Measurements from ENCODE around the gene RACGAP1.

Gene RACGAP1

GRCh38 chr12:49968471-49968870 lies 56.8 kb downstream of the RACGAP1 start:
- no peak for ATAC-seq

GRCh38 chr12:49967777-49968250 lies 57.5 kb downstream of the RACGAP1 start:
- ATAC-seq, result no peak

More at GRCh38 chr12:49968471-49968870, 56.8 kb downstream of the RACGAP1 start:
- no peak for DNase-seq

GRCh38 chr12:49967042-49967776 lies 58.1 kb downstream of the RACGAP1 start:
- ATAC-seq, result peak; percentile 82
- DNase-seq, result peak; percentile 97

More at GRCh38 chr12:49967777-49968250, 57.5 kb downstream of the RACGAP1 start:
- no peak for DNase-seq

- ATAC-seq (no peak), DNase-seq (no peak)
Observed at GRCh38 chr12:49966511-49967041, 58.7 kb downstream of the RACGAP1 start.

- no peak for ATAC-seq
- no peak for DNase-seq
Observed at GRCh38 chr12:49965836-49966235, 59.5 kb downstream of the RACGAP1 start.

- DNase-seq (no peak), ATAC-seq (no peak)
Observed at GRCh38 chr12:49964849-49965624, 60.3 kb downstream of the RACGAP1 start.

GRCh38 chr12:49963976-49964815 lies 61.1 kb downstream of the RACGAP1 start:
- DNase-seq (no peak), ATAC-seq (no peak)

- DNase-seq, result no peak
- ATAC-seq, result no peak
Observed at GRCh38 chr12:49962861-49963765, 62.2 kb downstream of the RACGAP1 start.

GRCh38 chr12:49961993-49962764 lies 63.1 kb downstream of the RACGAP1 start:
- DNase-seq (no peak), ATAC-seq (no peak)

- ATAC-seq, result no peak
- DNase-seq, result no peak
Observed at GRCh38 chr12:49961111-49961922, 64.0 kb downstream of the RACGAP1 start, which contains the start of gene AQP5. TSS of gene AQP5 (plus strand) at chr12:49961872. CDS start at chr12:49962018, 146 bp downstream.

- no peak for ATAC-seq
Observed at GRCh38 chr12:49960474-49961110, 64.7 kb downstream of the RACGAP1 start.

GRCh38 chr12:49959685-49960473 lies 65.4 kb downstream of the RACGAP1 start:
- DNase-seq, result no peak
- no peak for ATAC-seq

More at GRCh38 chr12:49960474-49961110, 64.7 kb downstream of the RACGAP1 start:
- DNase-seq, result no peak

GRCh38 chr12:49957570-49957967 lies 67.7 kb downstream of the RACGAP1 start:
- no peak for DNase-seq
- ATAC-seq, result no peak

- ATAC-seq (no peak), DNase-seq (no peak)
Observed at GRCh38 chr12:49956663-49957569, 68.4 kb downstream of the RACGAP1 start.

GRCh38 chr12:49955899-49956662 lies 69.2 kb downstream of the RACGAP1 start:
- ATAC-seq, result no peak

More at GRCh38 chr12:49955899-49956662, 69.2 kb downstream of the RACGAP1 start:
- no peak for DNase-seq
